ENCODE data around the gene CLIP4. TPM values are rescaled to one million over a fixed set of nuclear protein-coding genes. Genes with fewer than 3 reads are reported as not detected.

CLIP4 gene
- polyA plus RNA-seq, 2 of the 4 experiments (the other 2 are of a cell fraction) = 51.1 to 99.1 TPM

GRCh38 chr2:29232041-29232440 is 116.8 kb downstream of the CLIP4 start:
- no peak for ATAC-seq
- 66% methylated on average over 14 of the region's 14 CpGs for WGBS (ENCODE audit: missing lambda C conversion rate)
- no peak for FAIRE-seq
- CTCF ChIA-PET = interaction anchor here (1.3 to 2.0 kb wide), 2 partner anchors 77 to 794 kb away, joined by 4 read pairs; no protein-coding TSS in a partner anchor
- TF ChIP-seq CBX2 (IDR thresholded peaks at IDR 0.05; ENCODE audit: borderline replicate concordance, low read depth) (no peak), RFX5 (IDR thresholded peaks at IDR 0.05) (no peak), HOXB13 (CRISPR knock-in tag; IDR thresholded peaks at IDR 0.05; ENCODE audit: low read depth) (no peak), ELK1 (IDR thresholded peaks at IDR 0.05; ENCODE audit: low read depth, low read length) (no peak), ESRRA (IDR thresholded peaks at IDR 0.05; ENCODE audit: borderline replicate concordance, low read length) (no peak), BCL3 (IDR thresholded peaks at IDR 0.05) (no peak), ZFP36 (IDR thresholded peaks at IDR 0.05; ENCODE audit: borderline replicate concordance, partially characterized antibody) (no peak), NPAS2 (CRISPR knock-in tag; IDR thresholded peaks at IDR 0.05; ENCODE audit: borderline replicate concordance) (no peak), HES2 (IDR thresholded peaks at IDR 0.05) (no peak), EP300 (IDR thresholded peaks at IDR 0.05) (no peak), RCOR1 (IDR thresholded peaks at IDR 0.05; ENCODE audit: low read depth, low read length) (no peak), HMGXB4 (CRISPR knock-in tag; IDR thresholded peaks at IDR 0.05; ENCODE audit: borderline replicate concordance) (no peak), FOSL2 (IDR thresholded peaks at IDR 0.05) (no peak), FOSL2 (CRISPR knock-in tag; IDR thresholded peaks at IDR 0.05) (no peak), BHLHE40 (IDR thresholded peaks at IDR 0.05; ENCODE audit: low read depth, low read length) (no peak), TP53 (CRISPR knock-in tag; IDR thresholded peaks at IDR 0.05) (no peak)
- POLR2A ChIA-PET = no interaction called here
- Histone ChIP-seq H3K4me2 (no peak overlapping the region), H3K4me1 (peaks cover 6% of the 10 kb centered on the region; the same call in 1 of the 3 replicates), H3K4me3 (no peak overlapping the region), H3K9me3 (no peaks in the 10 kb centered on the region), H3K27ac (no peak overlapping the region)
- DNase-seq (ENCODE audit: low read depth in 1 of 2, low spot score in 1 of 2) = no peak

GRCh38 chr2:29233428-29233827 is 118.2 kb downstream of the CLIP4 start:
- ATAC-seq (no peak), FAIRE-seq (no peak), DNase-seq (ENCODE audit: low read depth in 1 of 2, low spot score in 1 of 2) (no peak)
- Histone ChIP-seq H3K27ac (no peak overlapping the region), H3K4me2 (no peak overlapping the region), H3K9me3 (no peaks in the 10 kb centered on the region), H3K4me1 (no peaks in the 10 kb centered on the region; the same call in 2 of the 3 replicates), H3K4me3 (no peak overlapping the region)
- 24% methylated on average over 6 of the region's 6 CpGs for WGBS (ENCODE audit: missing lambda C conversion rate)
- CTCF ChIA-PET = interaction anchor here (0.6 to 1.3 kb wide), 3 partner anchors 9 to 793 kb away, joined by 3 to 4 read pairs (median 3); no protein-coding TSS in a partner anchor
- POLR2A ChIA-PET = no interaction called here
- TF ChIP-seq HOXA7 (CRISPR knock-in tag; IDR thresholded peaks at IDR 0.05) = no peak
- no peak for TF ChIP-seq BHLHE40 (IDR thresholded peaks at IDR 0.05; ENCODE audit: low read depth, low read length)
- no peak for TF ChIP-seq RAD21 (conservative IDR thresholded peaks at IDR 0.05 in 1 of 2, IDR thresholded peaks at IDR 0.05 in 1 of 2)
- TF ChIP-seq FOXS1 (CRISPR knock-in tag; IDR thresholded peaks at IDR 0.05) = no peak
- TF ChIP-seq EHMT2 (IDR thresholded peaks at IDR 0.05; ENCODE audit: low read depth) = no peak
- TF ChIP-seq PBX3 (IDR thresholded peaks at IDR 0.05) = no peak
- no peak for TF ChIP-seq ATOH8 (CRISPR knock-in tag; IDR thresholded peaks at IDR 0.05; ENCODE audit: low read depth)
- TF ChIP-seq ZSCAN20 (CRISPR knock-in tag; IDR thresholded peaks at IDR 0.05) = no peak
- TF ChIP-seq MAFK (IDR thresholded peaks at IDR 0.05; ENCODE audit: partially characterized antibody) = no peak
- TF ChIP-seq ESRRA (IDR thresholded peaks at IDR 0.05; ENCODE audit: borderline replicate concordance, low read length) = no peak
- no peak for TF ChIP-seq HES2 (IDR thresholded peaks at IDR 0.05)
- no peak for TF ChIP-seq GATA3 (IDR thresholded peaks at IDR 0.05; ENCODE audit: borderline replicate concordance)
- no peak for TF ChIP-seq NR3C1 (IDR thresholded peaks at IDR 0.05)
- TF ChIP-seq CEBPB (IDR thresholded peaks at IDR 0.05) = no peak
- TF ChIP-seq CBX8 (IDR thresholded peaks at IDR 0.05) = no peak
- TF ChIP-seq SREBF2 (IDR thresholded peaks at IDR 0.05) = no peak
- TF ChIP-seq RCOR1 (IDR thresholded peaks at IDR 0.05; ENCODE audit: low read depth, low read length) = no peak
- TF ChIP-seq KDM1A (IDR thresholded peaks at IDR 0.05; ENCODE audit: low read depth) = no peak
- TF ChIP-seq HEYL (CRISPR knock-in tag; IDR thresholded peaks at IDR 0.05) = no peak

All from A549 (cell line).